ENCODE data around the gene DMRTA2. TPM values are rescaled to one million over a fixed set of nuclear protein-coding genes. Genes with fewer than 3 reads are reported as not detected.

DMRTA2 gene
- total RNA-seq, 4 donors from 2014 or later = not detected

DNA sequence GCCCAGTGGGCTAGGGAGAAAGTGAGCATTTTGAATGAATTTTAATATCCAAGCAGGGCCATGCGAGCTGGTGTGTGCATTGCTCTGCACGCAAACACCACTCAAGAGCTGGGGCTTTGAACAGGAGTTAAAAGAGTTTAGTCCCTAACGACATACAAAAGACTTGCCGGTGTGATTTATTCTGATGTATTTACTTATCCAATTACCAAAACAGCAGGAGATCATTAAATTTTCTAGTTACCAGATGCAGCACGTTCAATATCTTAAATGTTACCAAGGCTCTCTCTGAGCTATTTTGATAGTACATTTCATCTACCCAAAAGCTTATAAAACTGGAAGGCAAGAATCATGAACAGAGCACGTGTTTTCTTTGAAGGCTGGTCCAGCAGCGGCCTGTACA is 30.0 kb upstream of the DMRTA2 start:
- no peak for TF ChIP-seq EP300 (IDR thresholded peaks at IDR 0.05)
- TF ChIP-seq POLR2A (IDR thresholded peaks at IDR 0.05) = no peak
- TF ChIP-seq, protein P1, sequence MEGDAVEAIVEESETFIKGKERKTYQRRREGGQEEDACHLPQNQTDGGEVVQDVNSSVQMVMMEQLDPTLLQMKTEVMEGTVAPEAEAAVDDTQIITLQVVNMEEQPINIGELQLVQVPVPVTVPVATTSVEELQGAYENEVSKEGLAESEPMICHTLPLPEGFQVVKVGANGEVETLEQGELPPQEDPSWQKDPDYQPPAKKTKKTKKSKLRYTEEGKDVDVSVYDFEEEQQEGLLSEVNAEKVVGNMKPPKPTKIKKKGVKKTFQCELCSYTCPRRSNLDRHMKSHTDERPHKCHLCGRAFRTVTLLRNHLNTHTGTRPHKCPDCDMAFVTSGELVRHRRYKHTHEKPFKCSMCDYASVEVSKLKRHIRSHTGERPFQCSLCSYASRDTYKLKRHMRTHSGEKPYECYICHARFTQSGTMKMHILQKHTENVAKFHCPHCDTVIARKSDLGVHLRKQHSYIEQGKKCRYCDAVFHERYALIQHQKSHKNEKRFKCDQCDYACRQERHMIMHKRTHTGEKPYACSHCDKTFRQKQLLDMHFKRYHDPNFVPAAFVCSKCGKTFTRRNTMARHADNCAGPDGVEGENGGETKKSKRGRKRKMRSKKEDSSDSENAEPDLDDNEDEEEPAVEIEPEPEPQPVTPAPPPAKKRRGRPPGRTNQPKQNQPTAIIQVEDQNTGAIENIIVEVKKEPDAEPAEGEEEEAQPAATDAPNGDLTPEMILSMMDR (IDR thresholded peaks at IDR 0.05) = no peak
- no peak for TF ChIP-seq POLR2AphosphoS5 (IDR thresholded peaks at IDR 0.05)
- DNase-seq (ENCODE audit: low spot score in 2 of 2) = no peak
- 86% methylated on average over 7 of the region's 7 CpGs for WGBS

DNA sequence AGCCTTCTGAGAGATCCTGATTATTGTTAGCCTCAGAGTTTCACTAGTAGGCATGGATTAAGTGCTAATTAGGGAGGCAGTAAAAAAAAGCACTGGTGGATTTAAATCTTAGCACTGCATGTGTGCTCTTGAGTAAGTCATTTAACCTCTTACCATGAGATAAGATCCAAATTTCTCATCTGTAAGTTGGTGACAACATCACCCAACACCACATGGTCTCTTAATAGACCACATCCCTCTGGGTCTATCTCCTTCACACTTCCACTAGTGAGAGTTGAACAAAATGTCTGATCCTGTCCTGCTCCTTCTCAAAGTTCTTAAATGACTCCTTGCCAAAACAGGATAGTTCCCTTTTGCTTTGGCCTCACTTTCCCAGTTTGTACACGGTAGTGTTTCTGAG is 29.5 kb upstream of the DMRTA2 start:
- Histone ChIP-seq H3K4me3 (no peak overlapping the region), H3K9me3 (no peaks in the 10 kb centered on the region), H3K27ac (no peak overlapping the region), H3K36me3 (peaks cover 18% of the 10 kb centered on the region), H3K27me3 (no peaks in the 10 kb centered on the region), H3K4me1 (no peaks in the 10 kb centered on the region)
- TF ChIP-seq POLR2A (IDR thresholded peaks at IDR 0.05) (no peak), POLR2AphosphoS5 (IDR thresholded peaks at IDR 0.05) (no peak), EP300 (IDR thresholded peaks at IDR 0.05) (no peak)
- TF ChIP-seq, protein P1 (IDR thresholded peaks at IDR 0.05) = no peak
- 93% methylated on average over 1 of the region's 1 CpG for WGBS
- DNase-seq (ENCODE audit: low spot score in 2 of 2) = no peak

More for the DNA sequence above, 30.0 kb upstream of the DMRTA2 start:
- Histone ChIP-seq H3K4me3 (no peak overlapping the region), H3K4me1 (no peaks in the 10 kb centered on the region), H3K27me3 (no peaks in the 10 kb centered on the region), H3K36me3 (peaks cover 18% of the 10 kb centered on the region), H3K27ac (no peak overlapping the region), H3K9me3 (no peaks in the 10 kb centered on the region)

- no peak for DNase-seq (ENCODE audit: low spot score in 2 of 2)
These were observed 27.8 kb upstream of the DMRTA2 start for GRCh38 chr1:50450861-50451653.

GRCh38 chr1:50447961-50448360 is 24.7 kb upstream of the DMRTA2 start:
- no peak overlapping the region for H3K27ac ChIP-seq
- TF ChIP-seq POLR2AphosphoS5 (IDR thresholded peaks at IDR 0.05) = no peak
- no peak for TF ChIP-seq EP300 (IDR thresholded peaks at IDR 0.05)
- TF ChIP-seq POLR2A (IDR thresholded peaks at IDR 0.05) = no peak
- TF ChIP-seq, protein P1 (IDR thresholded peaks at IDR 0.05) = no peak
- no peaks in the 10 kb centered on the region for H3K4me1 ChIP-seq
- H3K9me3 ChIP-seq = no peaks in the 10 kb centered on the region
- no peak for DNase-seq (ENCODE audit: low spot score in 2 of 2)
- H3K36me3 ChIP-seq = peaks cover 13% of the 10 kb centered on the region
- H3K4me3 ChIP-seq = no peak overlapping the region
- H3K27me3 ChIP-seq = no peaks in the 10 kb centered on the region
- WGBS = 85% methylated on average over 1 of the region's 1 CpG

More at GRCh38 chr1:50450861-50451653, 27.8 kb upstream of the DMRTA2 start:
- Histone ChIP-seq H3K27me3 (no peaks in the 10 kb centered on the region), H3K27ac (no peak overlapping the region), H3K9me3 (no peaks in the 10 kb centered on the region), H3K36me3 (peaks cover 18% of the 10 kb centered on the region), H3K4me3 (no peak overlapping the region), H3K4me1 (no peaks in the 10 kb centered on the region)
- WGBS = 88% methylated on average over 4 of the region's 4 CpGs
- TF ChIP-seq POLR2AphosphoS5 (IDR thresholded peaks at IDR 0.05) (no peak), EP300 (IDR thresholded peaks at IDR 0.05) (no peak), POLR2A (IDR thresholded peaks at IDR 0.05) (no peak)
- TF ChIP-seq, protein P1 (IDR thresholded peaks at IDR 0.05) = no peak

GRCh38 chr1:50441183-50441582 is 17.9 kb upstream of the DMRTA2 start:
- WGBS = 83% methylated on average over 6 of the region's 6 CpGs
- TF ChIP-seq, protein P1 (IDR thresholded peaks at IDR 0.05) = no peak
- no peak for TF ChIP-seq POLR2AphosphoS5 (IDR thresholded peaks at IDR 0.05)
- no peak for TF ChIP-seq EP300 (IDR thresholded peaks at IDR 0.05)
- TF ChIP-seq POLR2A (IDR thresholded peaks at IDR 0.05) = no peak
- H3K4me3 ChIP-seq = no peak overlapping the region
- H3K27me3 ChIP-seq = no peaks in the 10 kb centered on the region
- DNase-seq (ENCODE audit: low spot score in 2 of 2) = no peak
- no peaks in the 10 kb centered on the region for H3K9me3 ChIP-seq
- peaks cover 39% of the 10 kb centered on the region for H3K36me3 ChIP-seq
- H3K27ac ChIP-seq = no peak overlapping the region
- no peaks in the 10 kb centered on the region for H3K4me1 ChIP-seq
